ENCODE measurements around the gene FOSL1. TPM values are rescaled to one million over a fixed set of nuclear protein-coding genes. Genes with fewer than 3 reads are reported as not detected.

Gene FOSL1
- total and polyA plus RNA-seq, 2 of the 13 experiments (the other 11 are each of a cell fraction or from before 2014, with no cell fraction given) = 4.0 to 4.1 TPM

DNA sequence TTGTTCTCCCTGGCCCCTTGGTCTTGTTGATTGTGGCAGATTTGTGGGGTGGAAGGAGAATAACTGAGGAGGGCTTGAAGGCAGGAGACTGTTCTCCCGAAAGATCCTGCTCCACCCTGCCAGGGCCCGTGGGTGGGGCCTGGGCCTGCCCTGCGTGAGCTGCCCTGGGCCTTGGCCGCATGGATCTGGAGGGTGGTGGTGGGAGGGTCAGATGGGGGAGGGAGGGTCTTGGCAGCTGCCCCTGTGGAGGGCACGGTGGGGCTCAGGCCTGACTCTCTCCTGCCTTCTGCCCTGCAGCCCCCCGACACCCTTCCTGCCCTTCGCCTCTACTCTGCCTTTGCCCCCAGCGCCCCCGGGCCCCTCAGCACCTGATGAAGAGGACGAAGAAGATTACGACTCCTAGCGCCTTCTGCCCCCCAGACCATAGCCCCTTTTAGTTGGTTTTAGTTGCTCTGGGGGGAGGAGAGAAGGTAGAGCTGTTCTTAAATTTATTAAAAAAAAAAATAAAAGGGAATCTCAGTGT lies 20.9 kb upstream of the FOSL1 start:
- Histone ChIP-seq H2AFZ (ENCODE audit: low read length) (no peak overlapping the region), H3K27ac (ENCODE audit: extremely low read length, insufficient read depth, low read length) (no peak overlapping the region), H4K20me1 (ENCODE audit: insufficient read depth, low read length) (no peaks in the 10 kb centered on the region), H3K4me1 (ENCODE audit: insufficient read depth, low read length) (peaks cover 33% of the 10 kb centered on the region), H3K36me3 (replicated peaks in 1 of 2; ENCODE audit: control insufficient read depth in 1 of 2, insufficient read depth in 2 of 2, low read length in 2 of 2) (no peaks in the 10 kb centered on the region; a peak in 1 of 5 replicates), H3K4me3 (replicated peaks in 1 of 3; ENCODE audit: insufficient read depth in 1 of 3, low read depth in 2 of 3, low read length in 3 of 3) (no peak overlapping the region), H3K4me2 (ENCODE audit: low read depth, low read length) (peak overlapping the region; percentile 93), H3K27me3 (ENCODE audit: control insufficient read depth in 1 of 2, insufficient read depth in 2 of 2, low read length in 2 of 2) (no peaks in the 10 kb centered on the region), H3K9me3 (ENCODE audit: low read length) (no peaks in the 10 kb centered on the region), H3K79me2 (ENCODE audit: insufficient read depth, low read length) (peaks cover 11% of the 10 kb centered on the region), H3K9ac (ENCODE audit: insufficient read depth, low read depth, low read length) (no peak overlapping the region)
- WGBS (ENCODE audit: low lambda C conversion rate) = 95% methylated on average over 7 of the region's 12 CpGs
- ChIA-PET POLR2A (no interaction called here), CTCF (ENCODE audit: low intra/inter-chr PET ratio, low total read pairs) (no interaction called here)
- no peak for FAIRE-seq
- in situ Hi-C loops (cut with HindIII; ENCODE audit: extremely low pct_ligation_motif_present, low pct_unique_long_range_greater_than_20kb) (no loop called here), intact Hi-C loops (cut with micrococcal nuclease; ENCODE audit: unreplicated experiment) (no loop called here)
- TF ChIP-seq ZNF431 (CRISPR knock-in tag; IDR thresholded peaks at IDR 0.05; ENCODE audit: borderline replicate concordance, low read depth) (no peak), RXRB (CRISPR knock-in tag; IDR thresholded peaks at IDR 0.05; ENCODE audit: borderline replicate concordance) (no peak), HNF4A (CRISPR knock-in tag; IDR thresholded peaks at IDR 0.05) (no peak), FOXM1 (CRISPR knock-in tag; IDR thresholded peaks at IDR 0.05) (no peak)
- TF ChIP-seq, protein P1, sequence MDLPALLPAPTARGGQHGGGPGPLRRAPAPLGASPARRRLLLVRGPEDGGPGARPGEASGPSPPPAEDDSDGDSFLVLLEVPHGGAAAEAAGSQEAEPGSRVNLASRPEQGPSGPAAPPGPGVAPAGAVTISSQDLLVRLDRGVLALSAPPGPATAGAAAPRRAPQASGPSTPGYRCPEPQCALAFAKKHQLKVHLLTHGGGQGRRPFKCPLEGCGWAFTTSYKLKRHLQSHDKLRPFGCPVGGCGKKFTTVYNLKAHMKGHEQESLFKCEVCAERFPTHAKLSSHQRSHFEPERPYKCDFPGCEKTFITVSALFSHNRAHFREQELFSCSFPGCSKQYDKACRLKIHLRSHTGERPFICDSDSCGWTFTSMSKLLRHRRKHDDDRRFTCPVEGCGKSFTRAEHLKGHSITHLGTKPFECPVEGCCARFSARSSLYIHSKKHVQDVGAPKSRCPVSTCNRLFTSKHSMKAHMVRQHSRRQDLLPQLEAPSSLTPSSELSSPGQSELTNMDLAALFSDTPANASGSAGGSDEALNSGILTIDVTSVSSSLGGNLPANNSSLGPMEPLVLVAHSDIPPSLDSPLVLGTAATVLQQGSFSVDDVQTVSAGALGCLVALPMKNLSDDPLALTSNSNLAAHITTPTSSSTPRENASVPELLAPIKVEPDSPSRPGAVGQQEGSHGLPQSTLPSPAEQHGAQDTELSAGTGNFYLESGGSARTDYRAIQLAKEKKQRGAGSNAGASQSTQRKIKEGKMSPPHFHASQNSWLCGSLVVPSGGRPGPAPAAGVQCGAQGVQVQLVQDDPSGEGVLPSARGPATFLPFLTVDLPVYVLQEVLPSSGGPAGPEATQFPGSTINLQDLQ (CRISPR knock-in tag; IDR thresholded peaks at IDR 0.05) = no peak
- TF ChIP-seq, protein P2, sequence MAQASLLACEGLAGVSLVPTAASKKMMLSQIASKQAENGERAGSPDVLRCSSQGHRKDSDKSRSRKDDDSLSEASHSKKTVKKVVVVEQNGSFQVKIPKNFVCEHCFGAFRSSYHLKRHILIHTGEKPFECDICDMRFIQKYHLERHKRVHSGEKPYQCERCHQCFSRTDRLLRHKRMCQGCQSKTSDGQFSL (CRISPR knock-in tag; IDR thresholded peaks at IDR 0.05) = no peak
- no peak for ATAC-seq
- DNase-seq (ENCODE audit: low spot score) = no peak
- no TSS peak for BruUV-seq (replicated peaks)
